ENCODE measurements around the gene NLK.
"Not testable (repeated sequence)": the region's sequence is repeated elsewhere in the genome, so short reads cannot be mapped to it uniquely, and the experiment has no call there.

GRCh38 chr17:28077140-28077539 lies 34.7 kb downstream of the NLK start:
- not testable (repeated sequence) for TF ChIP-seq CTCF (conservative IDR thresholded peaks at IDR 0.05 in 1 of 2, IDR thresholded peaks at IDR 0.05 in 1 of 2; ENCODE audit: low read depth in 1 of 2, low read length in 2 of 2); EZH2 (IDR thresholded peaks at IDR 0.05; ENCODE audit: low read length, missing control alignments)

Measured in fibroblast of lung (primary cell).